KOPT-K1 (cell line): ENCODE measurements around the gene CMSS1.

ENCODE experiments used
- H3K27ac ChIP-seq: fragments of 200-600 bp; sonication (generic); 2 replicates; pipeline ENCODE4 v1.5.1; 2016; ENCODE audit warnings: antibody characterized with exemption, mild to moderate bottlenecking, low read depth, low read length; ENCODE audit not compliant: poor library complexity, severe bottlenecking
- H3K36me3 ChIP-seq: fragments of 200-600 bp; sonication (generic); 2 replicates; pipeline ENCODE4 v1.5.1; 2017; ENCODE audit warnings: antibody characterized with exemption, mild to moderate bottlenecking, low read length, moderate library complexity; ENCODE audit not compliant: insufficient read depth
- H3K9me3 ChIP-seq: fragments of 200-600 bp; sonication (generic); 2 replicates; pipeline ENCODE4 v1.5.1; 2017; ENCODE audit warnings: antibody characterized with exemption, low read length, mild to moderate bottlenecking; ENCODE audit not compliant: insufficient read depth, poor library complexity, severe bottlenecking

CMSS1 gene

GRCh38 chr3:99817437-99818240 lies at the start of gene CMSS1:
Gene CMSS1, plus strand, starts transcription at chr3:99817862.
- H3K27ac ChIP-seq: peak within 1 kb of the TSS; percentile 74
- H3K36me3 ChIP-seq: no peaks in the 10 kb centered on the region; the same call in 1 of the 2 replicates
- H3K9me3 ChIP-seq: peaks cover 9% of the 10 kb centered on the region

GRCh38 chr3:99768126-99768525 lies 49.5 kb upstream of the CMSS1 start:
- Histone ChIP-seq H3K36me3 (no peaks in the 10 kb centered on the region), H3K9me3 (no peaks in the 10 kb centered on the region), H3K27ac (no peak overlapping the region)

GRCh38 chr3:99768808-99769501 lies 48.7 kb upstream of the CMSS1 start:
- Histone ChIP-seq H3K27ac (no peak overlapping the region), H3K9me3 (no peaks in the 10 kb centered on the region), H3K36me3 (no peaks in the 10 kb centered on the region)

- Histone ChIP-seq H3K9me3 (no peaks in the 10 kb centered on the region), H3K27ac (no peak overlapping the region), H3K36me3 (no peaks in the 10 kb centered on the region)
Measured at GRCh38 chr3:99772171-99772570, 45.5 kb upstream of the CMSS1 start.

GRCh38 chr3:99772671-99773070 lies 45.0 kb upstream of the CMSS1 start:
- no peaks in the 10 kb centered on the region for H3K9me3 ChIP-seq
- H3K36me3 ChIP-seq: no peaks in the 10 kb centered on the region
- H3K27ac ChIP-seq: no peak overlapping the region

- Histone ChIP-seq H3K27ac (no peak overlapping the region), H3K9me3 (no peaks in the 10 kb centered on the region), H3K36me3 (no peaks in the 10 kb centered on the region)
Measured at GRCh38 chr3:99774467-99774866, 43.2 kb upstream of the CMSS1 start.

GRCh38 chr3:99776516-99777209 lies 41.0 kb upstream of the CMSS1 start:
- Histone ChIP-seq H3K9me3 (no peaks in the 10 kb centered on the region), H3K27ac (no peak overlapping the region), H3K36me3 (no peaks in the 10 kb centered on the region)

GRCh38 chr3:99777210-99777549 lies 40.5 kb upstream of the CMSS1 start:
- Histone ChIP-seq H3K9me3 (no peaks in the 10 kb centered on the region), H3K27ac (no peak overlapping the region), H3K36me3 (no peaks in the 10 kb centered on the region)

GRCh38 chr3:99777708-99778107 lies 40.0 kb upstream of the CMSS1 start:
- no peaks in the 10 kb centered on the region for H3K36me3 ChIP-seq

GRCh38 chr3:99780749-99781148 lies 36.9 kb upstream of the CMSS1 start:
- H3K36me3 ChIP-seq: no peaks in the 10 kb centered on the region
- no peak overlapping the region for H3K27ac ChIP-seq
- H3K9me3 ChIP-seq: no peaks in the 10 kb centered on the region

More at GRCh38 chr3:99777708-99778107, 40.0 kb upstream of the CMSS1 start:
- Histone ChIP-seq H3K27ac (no peak overlapping the region), H3K9me3 (no peaks in the 10 kb centered on the region)

GRCh38 chr3:99781761-99782160 lies 35.9 kb upstream of the CMSS1 start:
- Histone ChIP-seq H3K9me3 (no peaks in the 10 kb centered on the region), H3K36me3 (no peaks in the 10 kb centered on the region)

GRCh38 chr3:99783011-99783573 lies 34.6 kb upstream of the CMSS1 start:
- H3K27ac ChIP-seq: no peak overlapping the region
- H3K36me3 ChIP-seq: no peaks in the 10 kb centered on the region
- no peaks in the 10 kb centered on the region for H3K9me3 ChIP-seq

More at GRCh38 chr3:99781761-99782160, 35.9 kb upstream of the CMSS1 start:
- H3K27ac ChIP-seq: no peak overlapping the region

- no peaks in the 10 kb centered on the region for H3K9me3 ChIP-seq
- no peak overlapping the region for H3K27ac ChIP-seq
- no peaks in the 10 kb centered on the region for H3K36me3 ChIP-seq
Measured at GRCh38 chr3:99789011-99789721, 28.5 kb upstream of the CMSS1 start.

- no peaks in the 10 kb centered on the region for H3K9me3 ChIP-seq
- no peaks in the 10 kb centered on the region for H3K36me3 ChIP-seq
Measured at GRCh38 chr3:99794485-99794884, 23.2 kb upstream of the CMSS1 start.

More at GRCh38 chr3:99794485-99794884, 23.2 kb upstream of the CMSS1 start:
- H3K27ac ChIP-seq: no peak overlapping the region
